Measurements from ENCODE around the gene OR51B2. TPM values are rescaled to one million over a fixed set of nuclear protein-coding genes. Genes with fewer than 3 reads are reported as not detected.

OR51B2 gene
- polyA plus RNA-seq, 1 donor from 2014 or later, result not detected

DNA sequence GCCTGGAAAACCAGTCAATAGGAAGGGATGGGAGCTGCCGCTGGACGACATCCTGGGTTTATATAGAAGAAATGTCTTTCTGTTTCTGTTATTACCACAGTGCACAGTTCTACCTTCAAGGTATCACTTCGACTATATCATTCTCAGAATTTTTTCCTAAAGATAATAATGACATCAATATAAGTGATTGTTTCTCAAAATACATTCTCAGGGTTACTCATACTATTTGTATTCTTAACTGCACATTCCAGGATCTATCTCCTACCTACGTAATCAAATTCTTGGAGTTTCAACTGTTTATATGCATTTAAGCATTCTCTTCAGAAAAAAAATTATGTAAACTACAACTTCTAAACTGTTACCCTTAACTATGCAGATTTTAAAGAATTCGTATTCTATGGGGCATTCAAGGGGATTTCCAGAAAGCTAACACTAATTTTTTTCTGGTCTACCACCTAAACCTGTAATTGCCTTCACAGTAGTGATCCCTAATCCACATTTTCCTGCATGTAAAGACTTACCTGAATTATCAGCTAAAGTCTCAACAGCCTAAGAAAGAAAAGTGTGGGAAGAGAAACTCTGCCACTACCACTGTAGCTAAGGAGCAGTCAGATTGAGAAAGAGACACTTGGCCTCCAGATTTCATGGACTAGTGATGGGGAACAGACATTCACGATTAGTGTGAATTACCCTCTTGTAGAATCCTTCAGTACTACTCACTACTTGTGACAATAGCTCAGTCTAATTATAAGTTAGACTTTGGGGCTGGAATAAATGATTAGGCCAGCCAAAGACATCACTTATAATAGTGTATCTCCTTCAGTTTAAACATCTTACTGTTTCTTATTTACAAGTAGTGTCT is 19.6 kb upstream of the OR51B2 start, which contains the start of gene OR51B5:
OR51B5 (minus strand) TSS at position 51 of the 862 bp plus-strand sequence; CDS start at position 51, 0 bp downstream.
- H4K20me1 ChIP-seq (ENCODE audit: insufficient read depth), result no peaks in the 10 kb centered on the region
- no peaks in the 10 kb centered on the region for H3K36me3 ChIP-seq (ENCODE audit: insufficient read depth, low read length)
- no peaks in the 10 kb centered on the region for H3F3A ChIP-seq (ENCODE audit: insufficient read depth, low read length, poor library complexity, severe bottlenecking)
- TF ChIP-seq EP300 (conservative IDR thresholded peaks at IDR 0.05; ENCODE audit: poor library complexity, severe bottlenecking), result no peak
- no peak for TF ChIP-seq SMC3 (conservative IDR thresholded peaks at IDR 0.05; ENCODE audit: poor library complexity)
- TF ChIP-seq, protein P1, sequence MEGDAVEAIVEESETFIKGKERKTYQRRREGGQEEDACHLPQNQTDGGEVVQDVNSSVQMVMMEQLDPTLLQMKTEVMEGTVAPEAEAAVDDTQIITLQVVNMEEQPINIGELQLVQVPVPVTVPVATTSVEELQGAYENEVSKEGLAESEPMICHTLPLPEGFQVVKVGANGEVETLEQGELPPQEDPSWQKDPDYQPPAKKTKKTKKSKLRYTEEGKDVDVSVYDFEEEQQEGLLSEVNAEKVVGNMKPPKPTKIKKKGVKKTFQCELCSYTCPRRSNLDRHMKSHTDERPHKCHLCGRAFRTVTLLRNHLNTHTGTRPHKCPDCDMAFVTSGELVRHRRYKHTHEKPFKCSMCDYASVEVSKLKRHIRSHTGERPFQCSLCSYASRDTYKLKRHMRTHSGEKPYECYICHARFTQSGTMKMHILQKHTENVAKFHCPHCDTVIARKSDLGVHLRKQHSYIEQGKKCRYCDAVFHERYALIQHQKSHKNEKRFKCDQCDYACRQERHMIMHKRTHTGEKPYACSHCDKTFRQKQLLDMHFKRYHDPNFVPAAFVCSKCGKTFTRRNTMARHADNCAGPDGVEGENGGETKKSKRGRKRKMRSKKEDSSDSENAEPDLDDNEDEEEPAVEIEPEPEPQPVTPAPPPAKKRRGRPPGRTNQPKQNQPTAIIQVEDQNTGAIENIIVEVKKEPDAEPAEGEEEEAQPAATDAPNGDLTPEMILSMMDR (IDR thresholded peaks at IDR 0.05; ENCODE audit: poor library complexity, severe bottlenecking), result no peak
- no peak for TF ChIP-seq EZH2 (IDR thresholded peaks at IDR 0.05; ENCODE audit: borderline replicate concordance, insufficient read depth, low read length, poor library complexity, severe bottlenecking)
- no peak for TF ChIP-seq TAF1 (IDR thresholded peaks at IDR 0.05; ENCODE audit: low read depth)
- TF ChIP-seq RAD21 (conservative IDR thresholded peaks at IDR 0.05), result no peak
- no peak for TF ChIP-seq MXI1 (conservative IDR thresholded peaks at IDR 0.05; ENCODE audit: poor library complexity, severe bottlenecking)
- TF ChIP-seq, protein P2, sequence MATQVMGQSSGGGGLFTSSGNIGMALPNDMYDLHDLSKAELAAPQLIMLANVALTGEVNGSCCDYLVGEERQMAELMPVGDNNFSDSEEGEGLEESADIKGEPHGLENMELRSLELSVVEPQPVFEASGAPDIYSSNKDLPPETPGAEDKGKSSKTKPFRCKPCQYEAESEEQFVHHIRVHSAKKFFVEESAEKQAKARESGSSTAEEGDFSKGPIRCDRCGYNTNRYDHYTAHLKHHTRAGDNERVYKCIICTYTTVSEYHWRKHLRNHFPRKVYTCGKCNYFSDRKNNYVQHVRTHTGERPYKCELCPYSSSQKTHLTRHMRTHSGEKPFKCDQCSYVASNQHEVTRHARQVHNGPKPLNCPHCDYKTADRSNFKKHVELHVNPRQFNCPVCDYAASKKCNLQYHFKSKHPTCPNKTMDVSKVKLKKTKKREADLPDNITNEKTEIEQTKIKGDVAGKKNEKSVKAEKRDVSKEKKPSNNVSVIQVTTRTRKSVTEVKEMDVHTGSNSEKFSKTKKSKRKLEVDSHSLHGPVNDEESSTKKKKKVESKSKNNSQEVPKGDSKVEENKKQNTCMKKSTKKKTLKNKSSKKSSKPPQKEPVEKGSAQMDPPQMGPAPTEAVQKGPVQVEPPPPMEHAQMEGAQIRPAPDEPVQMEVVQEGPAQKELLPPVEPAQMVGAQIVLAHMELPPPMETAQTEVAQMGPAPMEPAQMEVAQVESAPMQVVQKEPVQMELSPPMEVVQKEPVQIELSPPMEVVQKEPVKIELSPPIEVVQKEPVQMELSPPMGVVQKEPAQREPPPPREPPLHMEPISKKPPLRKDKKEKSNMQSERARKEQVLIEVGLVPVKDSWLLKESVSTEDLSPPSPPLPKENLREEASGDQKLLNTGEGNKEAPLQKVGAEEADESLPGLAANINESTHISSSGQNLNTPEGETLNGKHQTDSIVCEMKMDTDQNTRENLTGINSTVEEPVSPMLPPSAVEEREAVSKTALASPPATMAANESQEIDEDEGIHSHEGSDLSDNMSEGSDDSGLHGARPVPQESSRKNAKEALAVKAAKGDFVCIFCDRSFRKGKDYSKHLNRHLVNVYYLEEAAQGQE (IDR thresholded peaks at IDR 0.05; ENCODE audit: borderline replicate concordance), result no peak
- no peak for TF ChIP-seq POLR2AphosphoS5 (IDR thresholded peaks at IDR 0.05)
- no peaks in the 10 kb centered on the region for H3K27me3 ChIP-seq (ENCODE audit: insufficient read depth, low read depth, low read length)
- no peak within 1 kb of the TSS for H3K27ac ChIP-seq (ENCODE audit: low read length)
- H3K9ac ChIP-seq (ENCODE audit: low read length), result no peak within 1 kb of the TSS
- no peak within 1 kb of the TSS for H3K4me2 ChIP-seq (ENCODE audit: low read length)
- no peak within 1 kb of the TSS for H3K4me3 ChIP-seq (ENCODE audit: low read length)
- H3K79me2 ChIP-seq (replicated peaks; ENCODE audit: insufficient read depth, low read length), result no peaks in the 10 kb centered on the region
- no peaks in the 10 kb centered on the region for H3K9me2 ChIP-seq (ENCODE audit: insufficient read depth, low read length)
- H3K9me3 ChIP-seq (ENCODE audit: low read length), result no peaks in the 10 kb centered on the region
- H2AFZ ChIP-seq (ENCODE audit: low read depth, low read length), result no peak within 1 kb of the TSS

GRCh38 chr11:5339771-5340322 is 15.8 kb upstream of the OR51B2 start:
- no peaks in the 10 kb centered on the region for H3K79me2 ChIP-seq (replicated peaks; ENCODE audit: insufficient read depth, low read length)
- H3K4me2 ChIP-seq (ENCODE audit: low read length), result no peak overlapping the region
- H3F3A ChIP-seq (ENCODE audit: insufficient read depth, low read length, poor library complexity, severe bottlenecking), result no peaks in the 10 kb centered on the region
- no peaks in the 10 kb centered on the region for H3K9me3 ChIP-seq (ENCODE audit: low read length)
- no peak overlapping the region for H2AFZ ChIP-seq (ENCODE audit: low read depth, low read length)
- TF ChIP-seq, protein P2 (IDR thresholded peaks at IDR 0.05; ENCODE audit: borderline replicate concordance), result no peak
- TF ChIP-seq RAD21 (conservative IDR thresholded peaks at IDR 0.05), result no peak
- TF ChIP-seq TAF1 (IDR thresholded peaks at IDR 0.05; ENCODE audit: low read depth), result no peak
- TF ChIP-seq EZH2 (IDR thresholded peaks at IDR 0.05; ENCODE audit: borderline replicate concordance, insufficient read depth, low read length, poor library complexity, severe bottlenecking), result no peak
- TF ChIP-seq POLR2AphosphoS5 (IDR thresholded peaks at IDR 0.05), result no peak
- TF ChIP-seq MXI1 (conservative IDR thresholded peaks at IDR 0.05; ENCODE audit: poor library complexity, severe bottlenecking), result no peak
- TF ChIP-seq SMC3 (conservative IDR thresholded peaks at IDR 0.05; ENCODE audit: poor library complexity), result no peak
- TF ChIP-seq, protein P1 (IDR thresholded peaks at IDR 0.05; ENCODE audit: poor library complexity, severe bottlenecking), result no peak
- TF ChIP-seq EP300 (conservative IDR thresholded peaks at IDR 0.05; ENCODE audit: poor library complexity, severe bottlenecking), result no peak
- no peaks in the 10 kb centered on the region for H4K20me1 ChIP-seq (ENCODE audit: insufficient read depth)
- no peaks in the 10 kb centered on the region for H3K27me3 ChIP-seq (ENCODE audit: insufficient read depth, low read depth, low read length)
- H3K4me3 ChIP-seq (ENCODE audit: low read length), result no peak overlapping the region
- H3K36me3 ChIP-seq (ENCODE audit: insufficient read depth, low read length), result no peaks in the 10 kb centered on the region
- H3K27ac ChIP-seq (ENCODE audit: low read length), result no peak overlapping the region
- H3K9ac ChIP-seq (ENCODE audit: low read length), result no peak overlapping the region
- no peaks in the 10 kb centered on the region for H3K9me2 ChIP-seq (ENCODE audit: insufficient read depth, low read length)
